ENCODE results near the gene BNIP5.

Gene BNIP5

GRCh38 chr6:36301085-36301658 is 35.5 kb downstream of the BNIP5 start:
- DNase-seq (ENCODE audit: low read depth in 2 of 2, low spot score in 1 of 2): no peak

GRCh38 chr6:36298027-36298426 is 38.7 kb downstream of the BNIP5 start:
- no peak for DNase-seq (ENCODE audit: low read depth in 2 of 2, low spot score in 1 of 2)

- no peak for DNase-seq (ENCODE audit: low read depth in 2 of 2, low spot score in 1 of 2)
These were observed 39.2 kb downstream of the BNIP5 start for GRCh38 chr6:36297511-36297910.

GRCh38 chr6:36297051-36297450 is 39.6 kb downstream of the BNIP5 start:
- no peak for DNase-seq (ENCODE audit: low read depth in 2 of 2, low spot score in 1 of 2)

- no peak for DNase-seq (ENCODE audit: low read depth in 2 of 2, low spot score in 1 of 2)
These were observed 40.4 kb downstream of the BNIP5 start for GRCh38 chr6:36296240-36296639.

GRCh38 chr6:36292170-36292569 is 44.5 kb downstream of the BNIP5 start:
- DNase-seq (ENCODE audit: low read depth in 2 of 2, low spot score in 1 of 2): no peak

GRCh38 chr6:36290668-36291620 is 45.7 kb downstream of the BNIP5 start:
- no peak for DNase-seq (ENCODE audit: low read depth in 2 of 2, low spot score in 1 of 2)

GRCh38 chr6:36289281-36289878 is 47.3 kb downstream of the BNIP5 start:
- no peak for DNase-seq (ENCODE audit: low read depth in 2 of 2, low spot score in 1 of 2)

- no peak for DNase-seq (ENCODE audit: low read depth in 2 of 2, low spot score in 1 of 2)
These were observed 49.8 kb downstream of the BNIP5 start for GRCh38 chr6:36286858-36287257.

GRCh38 chr6:36285797-36286196 is 50.9 kb downstream of the BNIP5 start:
- no peak for DNase-seq (ENCODE audit: low read depth in 2 of 2, low spot score in 1 of 2)

- DNase-seq (ENCODE audit: low read depth in 2 of 2, low spot score in 1 of 2): no peak
These were observed 51.5 kb downstream of the BNIP5 start for GRCh38 chr6:36285187-36285671.

GRCh38 chr6:36284359-36284758 is 52.3 kb downstream of the BNIP5 start:
- DNase-seq (ENCODE audit: low read depth in 2 of 2, low spot score in 1 of 2): no peak

- DNase-seq (ENCODE audit: low read depth in 2 of 2, low spot score in 1 of 2): no peak
These were observed 53.1 kb downstream of the BNIP5 start for GRCh38 chr6:36283608-36284007.

GRCh38 chr6:36280983-36281382 is 55.7 kb downstream of the BNIP5 start:
- DNase-seq (ENCODE audit: low read depth in 2 of 2, low spot score in 1 of 2): no peak

GRCh38 chr6:36280467-36280866 is 56.2 kb downstream of the BNIP5 start:
- DNase-seq (ENCODE audit: low read depth in 2 of 2, low spot score in 1 of 2): no peak

GRCh38 chr6:36277946-36278470 is 58.7 kb downstream of the BNIP5 start:
- DNase-seq (ENCODE audit: low read depth in 2 of 2, low spot score in 1 of 2): no peak

GRCh38 chr6:36276581-36277536 is 59.8 kb downstream of the BNIP5 start:
- DNase-seq (ENCODE audit: low read depth in 2 of 2, low spot score in 1 of 2): no peak

- DNase-seq (ENCODE audit: low read depth in 2 of 2, low spot score in 1 of 2): no peak
These were observed 62.7 kb downstream of the BNIP5 start for GRCh38 chr6:36273802-36274514.

- no peak for DNase-seq (ENCODE audit: low read depth in 2 of 2, low spot score in 1 of 2)
These were observed 63.6 kb downstream of the BNIP5 start for GRCh38 chr6:36273067-36273466.

GRCh38 chr6:36272234-36272633 is 64.5 kb downstream of the BNIP5 start:
- no peak for DNase-seq (ENCODE audit: low read depth in 2 of 2, low spot score in 1 of 2)
